ENCODE measurements around the gene TTF2. TPM values are rescaled to one million over a fixed set of nuclear protein-coding genes. Genes with fewer than 3 reads are reported as not detected.

TTF2 gene
- polyA plus RNA-seq, 4 donors: 1.8 to 18.6 (median 4.9) TPM

GRCh38 chr1:117051224-117052064, 8.7 kb upstream of the TTF2 start:
- Histone ChIP-seq H3K4me3 (ENCODE audit: low read depth in 1 of 3, low read length in 3 of 3) (no peak overlapping the region), H3K27me3 (ENCODE audit: control insufficient read depth in 3 of 3, insufficient read depth in 3 of 3, low read length in 3 of 3) (no peaks in the 10 kb centered on the region), H3K9me3 (ENCODE audit: control insufficient read depth in 2 of 2, insufficient read depth in 1 of 2, low read depth in 1 of 2, low read length in 1 of 2) (no peaks in the 10 kb centered on the region), H3K27ac (ENCODE audit: low read depth in 1 of 3, low read length in 2 of 3) (peak overlapping the region in 2 of 3 donors; percentile 73 to 87), H3K4me1 (ENCODE audit: control insufficient read depth in 3 of 3, insufficient read depth in 2 of 3, low read depth in 1 of 3, low read length in 2 of 3) (peaks cover 0 to 2% (median 0%) of the 10 kb centered on the region in 3 donors), H3K36me3 (ENCODE audit: control insufficient read depth in 3 of 3, insufficient read depth in 2 of 3, low read depth in 1 of 3, low read length in 3 of 3) (peaks cover 0 to 3% (median 0%) of the 10 kb centered on the region in 3 donors)
- 8 to 23% (median 17%) methylated on average over 8 of the region's 8 CpGs for WGBS, 3 donors
- DNase-seq (peak; percentile 47 to 75), FAIRE-seq (no peak)

- FAIRE-seq (no peak), DNase-seq (no peak)
- Histone ChIP-seq H3K4me3 (ENCODE audit: low read depth in 1 of 3, low read length in 3 of 3) (no peak overlapping the region), H3K4me1 (ENCODE audit: control insufficient read depth in 3 of 3, insufficient read depth in 2 of 3, low read depth in 1 of 3, low read length in 2 of 3) (peaks cover 0 to 3% (median 2%) of the 10 kb centered on the region in 3 donors), H3K36me3 (ENCODE audit: control insufficient read depth in 3 of 3, insufficient read depth in 2 of 3, low read depth in 1 of 3, low read length in 3 of 3) (no peaks in the 10 kb centered on the region), H3K27me3 (ENCODE audit: control insufficient read depth in 3 of 3, insufficient read depth in 3 of 3, low read length in 3 of 3) (no peaks in the 10 kb centered on the region), H3K27ac (ENCODE audit: low read depth in 1 of 3, low read length in 2 of 3) (no peak overlapping the region), H3K9me3 (ENCODE audit: control insufficient read depth in 2 of 2, insufficient read depth in 1 of 2, low read depth in 1 of 2, low read length in 1 of 2) (no peaks in the 10 kb centered on the region)
Measured at GRCh38 chr1:117054068-117054467, 6.1 kb upstream of the TTF2 start.

GRCh38 chr1:117058810-117059209, 1.3 kb upstream of the TTF2 start:
- Histone ChIP-seq H3K4me3 (ENCODE audit: low read depth in 1 of 3, low read length in 3 of 3) (peak overlapping the region in 2 of 3 donors; percentile 78 to 86), H3K9me3 (ENCODE audit: control insufficient read depth in 2 of 2, insufficient read depth in 1 of 2, low read depth in 1 of 2, low read length in 1 of 2) (no peaks in the 10 kb centered on the region), H3K27ac (ENCODE audit: low read depth in 1 of 3, low read length in 2 of 3) (peak overlapping the region in 1 of 3 donors; percentile 94), H3K36me3 (ENCODE audit: control insufficient read depth in 3 of 3, insufficient read depth in 2 of 3, low read depth in 1 of 3, low read length in 3 of 3) (no peaks in the 10 kb centered on the region), H3K4me1 (ENCODE audit: control insufficient read depth in 3 of 3, insufficient read depth in 2 of 3, low read depth in 1 of 3, low read length in 2 of 3) (peaks cover 0 to 3% (median 0%) of the 10 kb centered on the region in 3 donors), H3K27me3 (ENCODE audit: control insufficient read depth in 3 of 3, insufficient read depth in 3 of 3, low read length in 3 of 3) (no peaks in the 10 kb centered on the region)
- 6 to 18% (median 8%) methylated on average over 4 of the region's 4 CpGs for WGBS, 3 donors
- no peak for FAIRE-seq
- peak; percentile 16 to 31 for DNase-seq

- peak overlapping the region; percentile 41 to 86 (median 78) for H3K4me3 ChIP-seq (ENCODE audit: low read depth in 1 of 3, low read length in 3 of 3)
- H3K36me3 ChIP-seq (ENCODE audit: control insufficient read depth in 3 of 3, insufficient read depth in 2 of 3, low read depth in 1 of 3, low read length in 3 of 3): no peaks in the 10 kb centered on the region
- no peaks in the 10 kb centered on the region for H3K9me3 ChIP-seq (ENCODE audit: control insufficient read depth in 2 of 2, insufficient read depth in 1 of 2, low read depth in 1 of 2, low read length in 1 of 2)
- H3K4me1 ChIP-seq (ENCODE audit: control insufficient read depth in 3 of 3, insufficient read depth in 2 of 3, low read depth in 1 of 3, low read length in 2 of 3): peaks cover 0 to 3% (median 0%) of the 10 kb centered on the region in 3 donors
- no peaks in the 10 kb centered on the region for H3K27me3 ChIP-seq (ENCODE audit: control insufficient read depth in 3 of 3, insufficient read depth in 3 of 3, low read length in 3 of 3)
- WGBS, 3 donors: 0 to 1% (median 1%) methylated on average over 18 of the region's 18 CpGs
- DNase-seq: peak; percentile 81 to 84
- H3K27ac ChIP-seq (ENCODE audit: low read depth in 1 of 3, low read length in 2 of 3): peak overlapping the region; percentile 74 to 94 (median 91)
- no peak for FAIRE-seq
Measured at GRCh38 chr1:117059334-117059677, 820 bp upstream of the TTF2 start.

- peak overlapping the region; percentile 42 to 86 (median 85) for H3K27ac ChIP-seq (ENCODE audit: low read depth in 1 of 3, low read length in 2 of 3)
- peak; percentile 65 to 69 for DNase-seq
- H3K27me3 ChIP-seq (ENCODE audit: control insufficient read depth in 3 of 3, insufficient read depth in 3 of 3, low read length in 3 of 3): no peaks in the 10 kb centered on the region
- peak overlapping the region; percentile 58 to 86 (median 71) for H3K4me3 ChIP-seq (ENCODE audit: low read depth in 1 of 3, low read length in 3 of 3)
- H3K9me3 ChIP-seq (ENCODE audit: control insufficient read depth in 2 of 2, insufficient read depth in 1 of 2, low read depth in 1 of 2, low read length in 1 of 2): no peaks in the 10 kb centered on the region
- H3K4me1 ChIP-seq (ENCODE audit: control insufficient read depth in 3 of 3, insufficient read depth in 2 of 3, low read depth in 1 of 3, low read length in 2 of 3): peaks cover 0 to 3% (median 0%) of the 10 kb centered on the region in 3 donors
- 23 to 26% (median 24%) methylated on average over 40 to 42 of the region's 42 CpGs for WGBS, 3 donors
- H3K36me3 ChIP-seq (ENCODE audit: control insufficient read depth in 3 of 3, insufficient read depth in 2 of 3, low read depth in 1 of 3, low read length in 3 of 3): no peaks in the 10 kb centered on the region
- no peak for FAIRE-seq
Measured at GRCh38 chr1:117060441-117061317, 553 bp downstream of the TTF2 start.

GRCh38 chr1:117061986-117062415, 1.9 kb downstream of the TTF2 start:
- FAIRE-seq: no peak
- Histone ChIP-seq H3K27ac (ENCODE audit: low read depth in 1 of 3, low read length in 2 of 3) (no peak overlapping the region), H3K4me1 (ENCODE audit: control insufficient read depth in 3 of 3, insufficient read depth in 2 of 3, low read depth in 1 of 3, low read length in 2 of 3) (peaks cover 0 to 3% (median 0%) of the 10 kb centered on the region in 3 donors), H3K9me3 (ENCODE audit: control insufficient read depth in 2 of 2, insufficient read depth in 1 of 2, low read depth in 1 of 2, low read length in 1 of 2) (no peaks in the 10 kb centered on the region), H3K27me3 (ENCODE audit: control insufficient read depth in 3 of 3, insufficient read depth in 3 of 3, low read length in 3 of 3) (no peaks in the 10 kb centered on the region), H3K4me3 (ENCODE audit: low read depth in 1 of 3, low read length in 3 of 3) (no peak overlapping the region), H3K36me3 (ENCODE audit: control insufficient read depth in 3 of 3, insufficient read depth in 2 of 3, low read depth in 1 of 3, low read length in 3 of 3) (peaks cover 0 to 5% (median 0%) of the 10 kb centered on the region in 3 donors)
- WGBS, 3 donors: 74 to 76% (median 76%) methylated on average over 2 of the region's 2 CpGs
- no peak for DNase-seq

- H3K36me3 ChIP-seq (ENCODE audit: control insufficient read depth in 3 of 3, insufficient read depth in 2 of 3, low read depth in 1 of 3, low read length in 3 of 3): peaks cover 0 to 10% (median 0%) of the 10 kb centered on the region in 3 donors
- WGBS, 3 donors: 59 to 69% (median 66%) methylated on average over 6 of the region's 6 CpGs
- H3K4me1 ChIP-seq (ENCODE audit: control insufficient read depth in 3 of 3, insufficient read depth in 2 of 3, low read depth in 1 of 3, low read length in 2 of 3): no peaks in the 10 kb centered on the region
- H3K27ac ChIP-seq (ENCODE audit: low read depth in 1 of 3, low read length in 2 of 3): no peak overlapping the region
- FAIRE-seq: no peak
- H3K4me3 ChIP-seq (ENCODE audit: low read depth in 1 of 3, low read length in 3 of 3): no peak overlapping the region
- H3K9me3 ChIP-seq (ENCODE audit: control insufficient read depth in 2 of 2, insufficient read depth in 1 of 2, low read depth in 1 of 2, low read length in 1 of 2): no peaks in the 10 kb centered on the region
- no peak for DNase-seq
- H3K27me3 ChIP-seq (ENCODE audit: control insufficient read depth in 3 of 3, insufficient read depth in 3 of 3, low read length in 3 of 3): no peaks in the 10 kb centered on the region
Measured at GRCh38 chr1:117066367-117066766, 6.2 kb downstream of the TTF2 start.

Data from small intestine (tissue), 7 donors.